Adrenal gland (tissue), 5 donors: ENCODE measurements around the gene TMPRSS3.

ENCODE experiments used
- CTCF ChIP-seq, 6 experiments: fragments of 450-650 bp in 4 of 6; fragments of 200-600 bp in 2 of 6; sonication (generic) in 1 of 6; IDR thresholded peaks; 1 replicate in 5 of 6; 2 replicates in 1 of 6; pipeline versions ENCODE4 v1.5.1 to v1.8.0; 2016 to 2021; ENCODE audit warnings: antibody characterized with exemption in 6 of 6, mild to moderate bottlenecking in 2 of 6, moderate library complexity in 1 of 6
- POLR2A ChIP-seq, 2 donors: fragments of 450-650 bp; IDR thresholded peaks; one replicate each; pipeline ENCODE4 v1.6.1; 2017; ENCODE audit warnings: antibody characterized with exemption in 2 of 2, mild to moderate bottlenecking in 2 of 2, moderate library complexity in 1 of 2
- donor health status: DM: no; HTN: no; CAD: no.

DNA sequence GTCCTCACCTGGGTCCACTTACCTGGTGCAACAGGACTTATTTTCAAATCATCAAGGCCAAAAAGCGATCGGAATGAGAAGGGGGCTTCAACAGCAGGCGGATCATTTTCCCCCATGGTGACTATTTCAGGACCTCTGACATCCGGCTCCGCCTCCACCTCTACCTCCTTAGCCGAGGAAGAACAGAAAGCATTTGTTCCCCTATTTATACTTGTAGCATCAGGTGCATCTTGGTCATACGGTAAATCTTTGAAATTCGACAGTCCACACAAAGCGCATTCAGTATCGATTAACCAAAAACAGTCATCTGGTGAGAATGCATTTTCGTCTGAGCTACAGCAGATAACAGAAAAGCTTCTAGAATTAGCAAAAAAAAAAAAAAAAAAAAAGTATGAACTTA is 550 bp downstream of the TMPRSS3 start:
- TF ChIP-seq POLR2A (IDR thresholded peaks at IDR 0.05) (no peak), CTCF (IDR thresholded peaks at IDR 0.05) (no peak)
